CD4-positive, alpha-beta T cell treated with Interferon alpha-2 for 1 hour (primary cell): Measurements from ENCODE around the gene PDE4D.
A peak's percentile ranks its signal among the peaks of the same experiment; 100 is the strongest.

Source experiments
- DNase-seq, 2 donors: peaks; one replicate each; pipeline ENCODE4 v3.0.0-alpha.2; 2020 to 2022

PDE4D gene

DNA sequence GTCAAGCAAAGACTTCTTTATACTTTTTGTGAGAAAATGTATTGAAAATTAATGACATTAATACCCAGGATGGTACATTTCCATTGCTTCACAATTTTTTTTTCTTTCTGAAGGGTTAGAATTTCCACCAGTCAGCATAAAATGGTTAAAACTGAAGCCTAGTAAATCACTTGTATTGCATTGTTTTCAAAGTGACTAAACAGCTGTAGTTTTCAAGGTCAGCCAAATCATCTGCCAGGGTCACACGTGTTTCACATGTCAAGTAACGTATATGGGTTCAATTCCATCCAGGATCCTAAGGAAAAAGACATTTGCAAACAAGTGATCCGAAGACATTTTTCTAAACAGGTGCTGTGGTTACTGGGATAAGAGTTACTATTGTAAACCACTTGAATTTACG is 736.5 kb downstream of the PDE4D start:
- no peak for DNase-seq

DNA sequence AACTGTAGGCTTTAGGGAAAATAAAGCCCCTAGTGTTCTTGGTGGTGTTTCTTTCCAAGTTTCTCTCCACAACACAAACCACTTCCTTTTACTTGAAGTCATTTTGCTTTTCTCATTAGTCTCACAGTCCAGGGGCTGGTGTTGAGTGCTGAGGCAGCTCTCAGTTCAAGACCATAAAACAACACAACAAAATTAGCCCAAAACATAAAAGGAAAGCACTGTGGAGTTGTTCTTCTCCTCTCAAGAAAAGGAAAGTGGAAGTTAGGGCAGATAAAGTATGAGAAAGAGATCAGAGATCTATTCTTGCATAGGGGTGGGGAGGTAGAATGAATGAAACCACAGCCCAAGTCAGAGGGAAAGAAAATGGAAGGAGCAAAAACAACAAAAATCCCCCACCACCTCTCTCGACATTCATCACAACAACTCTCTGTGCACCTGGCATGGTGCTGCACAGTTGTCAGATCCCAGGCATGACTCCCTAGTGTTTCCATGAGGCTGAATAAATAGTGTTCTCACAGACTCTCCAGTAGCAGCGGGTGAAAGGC is 740.8 kb downstream of the PDE4D start:
- DNase-seq: peak in 1 of 2 donors; percentile 16

DNA sequence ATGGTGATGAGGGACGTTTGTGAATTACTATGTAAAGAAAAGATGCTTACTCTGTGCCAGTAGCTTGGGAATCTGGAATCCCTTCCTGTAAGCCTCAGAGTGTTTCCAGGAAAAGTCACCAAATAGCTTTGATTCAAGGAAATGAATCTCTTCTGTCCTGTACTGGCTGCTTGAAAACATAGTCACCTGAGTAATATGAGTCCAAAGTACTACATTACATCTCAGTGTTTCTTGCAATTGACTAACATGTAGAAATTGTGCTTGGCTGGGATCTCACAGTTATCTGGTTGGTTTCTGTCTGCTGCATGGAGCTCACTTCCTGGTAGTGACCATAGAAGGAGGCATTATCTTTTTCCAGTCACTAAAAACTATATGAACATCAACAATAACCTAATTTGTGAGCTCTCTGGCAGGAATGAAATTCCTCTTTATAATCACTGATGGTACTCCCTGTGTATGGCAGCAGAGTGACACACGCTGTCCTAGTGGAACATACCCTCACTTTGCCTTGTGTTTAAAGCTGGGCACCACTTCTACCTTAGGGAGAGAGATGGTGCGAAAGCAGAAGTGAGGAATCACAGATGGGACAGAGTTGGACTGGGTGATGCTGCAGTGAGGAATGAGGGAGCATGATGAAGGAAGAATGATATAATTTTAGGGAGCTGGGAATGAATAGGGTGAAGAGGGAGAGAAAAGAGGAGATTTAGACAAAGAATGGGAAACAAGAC is 742.2 kb downstream of the PDE4D start:
- DNase-seq: peak in 1 of 2 donors; percentile 6

DNA sequence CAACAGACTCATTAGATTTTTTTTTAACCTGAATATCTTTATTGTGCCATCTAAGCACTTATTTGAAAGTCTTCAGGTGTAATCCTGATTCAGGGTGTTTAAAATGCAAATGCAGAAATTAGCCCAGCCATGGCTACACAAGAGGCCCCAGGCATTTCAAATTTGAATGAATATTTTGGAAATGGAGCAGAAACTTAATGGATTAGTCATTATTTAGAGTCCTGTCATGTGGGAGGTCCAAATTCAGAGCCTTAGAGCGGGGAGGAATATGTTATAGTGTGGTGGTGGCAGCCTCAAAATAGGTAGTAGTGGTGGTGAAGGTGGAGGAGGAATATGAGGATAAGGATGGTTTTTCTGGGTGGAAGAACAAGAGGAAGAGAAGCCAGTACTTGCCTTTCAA is 743.7 kb downstream of the PDE4D start:
- DNase-seq: no peak

DNA sequence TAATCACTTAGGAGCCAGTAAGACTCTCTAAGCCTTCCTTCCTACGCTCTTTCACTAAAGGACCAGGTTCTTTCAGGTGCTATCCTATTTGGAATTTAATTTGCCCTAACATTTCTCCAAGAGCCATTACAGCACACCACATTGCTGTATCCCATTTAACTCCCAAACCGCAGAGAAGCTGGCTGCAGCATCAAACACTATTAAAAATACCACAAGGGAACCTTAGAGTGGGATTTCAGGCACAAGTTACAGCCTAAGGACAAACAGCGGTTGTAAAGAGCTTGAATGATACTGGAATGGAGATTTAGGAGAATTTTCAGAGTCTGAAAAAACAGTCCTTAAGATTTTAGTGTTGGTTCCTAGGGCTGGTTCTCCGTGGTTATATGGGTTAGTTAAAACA is 744.3 kb downstream of the PDE4D start:
- DNase-seq: no peak

DNA sequence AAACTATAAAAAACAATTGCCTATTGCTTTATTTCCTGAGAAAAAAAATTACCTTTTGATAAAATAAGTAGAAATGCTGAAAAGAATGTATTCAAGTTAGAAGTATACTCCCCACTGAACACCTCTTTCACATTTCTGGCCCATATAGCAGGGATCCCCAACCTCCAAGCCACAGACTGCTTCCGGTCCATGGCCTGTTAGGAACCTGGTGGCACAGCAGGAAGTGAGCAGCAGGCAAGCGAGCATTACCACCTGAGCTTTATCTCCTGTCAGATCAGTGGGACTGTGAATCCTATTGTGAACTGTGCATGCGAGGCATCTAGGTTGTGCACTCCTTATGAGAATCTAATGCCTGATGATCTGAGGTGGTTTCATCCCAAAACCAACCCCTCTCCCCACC is 746.8 kb downstream of the PDE4D start:
- peak in 1 of 2 donors; percentile 21 for DNase-seq

DNA sequence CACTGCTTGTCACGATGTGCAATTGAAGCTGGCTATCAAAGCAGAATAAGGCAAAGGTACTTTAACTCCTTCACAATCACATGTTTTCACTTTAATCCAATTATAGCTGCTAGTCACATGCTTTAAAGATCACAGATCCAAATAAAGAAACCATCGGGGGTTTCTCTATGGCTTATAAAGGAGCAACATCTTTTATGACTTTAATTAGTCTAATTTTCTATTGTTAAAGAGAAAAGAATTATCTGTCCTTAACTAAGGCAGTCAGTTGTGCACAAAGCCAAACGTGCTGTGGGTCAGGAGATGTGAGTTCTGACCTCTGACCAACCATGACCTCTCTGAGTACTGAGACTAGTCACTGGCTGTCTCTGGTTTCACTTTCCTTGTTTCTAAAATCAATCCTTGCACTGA is 749.6 kb downstream of the PDE4D start:
- DNase-seq: no peak

DNA sequence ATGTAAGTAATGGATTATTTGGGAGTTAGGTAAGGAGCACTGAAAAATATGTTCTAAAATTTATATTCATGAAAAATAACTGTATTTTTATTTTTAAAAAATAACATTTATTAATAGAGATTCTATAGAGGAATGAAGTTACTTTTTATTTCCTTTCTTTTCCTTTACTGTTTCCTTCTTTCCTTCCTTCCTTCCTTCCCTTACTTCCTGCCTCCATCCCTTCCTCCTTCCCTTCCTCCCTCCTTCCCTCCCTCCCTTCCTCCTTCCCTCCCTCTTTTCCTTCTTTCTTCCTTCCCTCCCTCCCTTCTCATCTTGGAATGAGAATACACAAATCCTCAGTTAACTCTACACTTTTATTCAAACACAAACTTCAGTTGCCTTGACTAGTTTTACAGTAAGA is 750.6 kb downstream of the PDE4D start:
- DNase-seq: no peak

DNA sequence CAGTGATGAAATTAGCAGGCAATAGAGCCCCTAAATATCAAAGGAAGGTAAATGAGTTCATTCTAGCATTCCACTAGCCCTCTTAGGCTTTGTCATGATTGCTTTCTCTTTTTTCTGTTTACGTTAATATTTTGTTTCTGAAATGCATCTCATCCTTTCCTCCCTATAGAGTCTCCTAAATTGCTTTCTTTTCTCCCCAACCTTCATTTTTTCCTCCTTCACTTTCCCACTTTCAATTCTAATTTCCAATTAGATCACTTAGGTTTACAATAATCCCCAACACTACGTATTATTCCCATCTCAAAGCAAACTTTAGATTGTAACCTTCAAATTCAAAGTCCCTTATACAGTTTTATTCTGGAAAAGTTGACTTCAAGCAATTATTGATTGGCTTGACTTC is 751.4 kb downstream of the PDE4D start:
- DNase-seq: no peak

DNA sequence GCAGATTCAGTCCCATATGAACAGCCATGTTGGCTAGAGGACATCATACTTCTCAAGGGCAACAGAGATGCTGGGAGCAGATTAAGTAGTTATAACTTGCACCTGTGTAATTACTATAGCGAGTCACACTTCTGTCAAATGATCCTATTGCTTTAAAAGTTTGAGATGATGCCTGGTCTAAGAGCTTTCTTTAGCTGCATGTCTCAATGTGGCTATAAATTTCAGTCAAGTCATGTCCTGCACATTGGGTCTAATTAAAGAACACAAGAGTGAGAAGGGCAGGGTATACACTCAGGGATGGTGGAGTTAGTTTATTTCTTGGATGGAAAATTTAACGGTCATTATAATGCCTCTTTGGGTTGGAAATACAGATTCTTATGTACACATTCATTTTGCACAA is 753.4 kb downstream of the PDE4D start:
- DNase-seq: no peak

DNA sequence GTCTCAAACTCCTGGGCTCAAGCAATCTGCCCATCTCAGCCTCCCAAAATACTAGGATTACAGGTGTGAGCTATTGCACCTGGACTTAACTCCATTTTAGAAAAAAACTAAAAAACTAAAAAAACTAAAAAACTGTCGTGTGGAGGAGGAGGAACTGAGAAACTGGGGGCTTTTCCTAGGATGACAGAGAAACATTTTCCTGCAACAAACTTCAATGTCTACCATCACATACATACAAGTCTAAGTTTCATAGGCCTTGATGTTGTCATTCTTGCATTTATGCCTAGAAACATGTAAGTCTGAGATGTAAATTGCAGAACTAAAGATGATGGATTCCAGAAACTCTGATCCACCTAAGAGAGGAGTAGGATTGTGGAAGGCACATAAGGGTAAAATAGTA is 753.8 kb downstream of the PDE4D start:
- DNase-seq: no peak

DNA sequence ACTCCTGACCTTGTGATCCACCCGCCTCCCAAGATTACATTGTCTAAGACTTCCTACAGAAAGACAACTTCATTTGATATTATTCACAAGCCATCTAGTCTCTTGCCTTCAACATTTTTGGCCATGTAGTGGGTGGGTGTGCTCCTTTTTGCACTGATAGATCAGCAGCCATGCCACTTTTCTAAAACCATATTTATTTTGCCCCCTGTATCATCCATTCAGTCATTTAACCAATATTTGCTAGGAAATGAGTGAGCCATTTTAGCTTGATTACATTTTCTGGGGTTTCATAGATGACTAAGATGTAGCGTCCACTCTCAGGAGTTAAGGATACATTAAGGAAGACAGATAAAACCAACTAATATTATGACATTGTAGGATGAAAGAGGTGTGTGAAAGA is 755.0 kb downstream of the PDE4D start:
- DNase-seq: no peak

DNA sequence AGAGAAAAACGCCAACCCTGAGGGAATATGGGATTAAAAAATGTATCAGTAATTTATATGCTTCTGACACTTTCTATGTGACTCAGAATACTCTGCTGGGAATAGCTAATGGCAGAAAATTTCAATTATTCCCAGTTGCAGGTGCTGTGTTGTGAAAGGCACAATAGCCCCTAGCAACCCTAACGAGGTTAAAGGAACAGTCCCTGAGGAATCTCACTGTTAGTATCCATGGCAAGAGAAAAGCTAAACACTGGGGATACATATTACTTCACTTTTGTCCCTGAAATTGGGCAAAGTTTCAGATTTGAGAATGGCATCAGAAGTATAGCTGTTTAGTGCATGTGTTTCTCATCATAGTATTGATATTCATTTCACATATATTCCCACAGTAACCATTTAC is 755.7 kb downstream of the PDE4D start:
- DNase-seq: no peak

DNA sequence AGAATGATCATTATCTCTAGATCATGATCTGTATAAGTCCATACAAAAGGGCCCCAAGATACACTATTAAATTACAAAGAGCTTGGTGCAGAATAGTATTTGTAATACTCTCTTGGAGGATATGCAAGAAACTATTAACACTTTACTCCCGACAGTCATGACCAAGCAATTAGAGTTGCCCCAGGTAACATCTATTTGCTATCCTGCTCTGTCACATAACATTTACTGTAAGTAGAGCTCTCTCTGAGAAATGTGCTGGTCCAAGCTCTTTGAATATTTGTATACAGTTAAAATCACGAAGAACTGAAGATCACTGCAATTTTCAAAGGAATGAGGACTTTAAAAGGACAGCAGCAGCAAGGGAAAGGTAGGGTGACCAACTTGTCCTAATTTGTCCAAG is 757.0 kb downstream of the PDE4D start:
- DNase-seq: no peak

DNA sequence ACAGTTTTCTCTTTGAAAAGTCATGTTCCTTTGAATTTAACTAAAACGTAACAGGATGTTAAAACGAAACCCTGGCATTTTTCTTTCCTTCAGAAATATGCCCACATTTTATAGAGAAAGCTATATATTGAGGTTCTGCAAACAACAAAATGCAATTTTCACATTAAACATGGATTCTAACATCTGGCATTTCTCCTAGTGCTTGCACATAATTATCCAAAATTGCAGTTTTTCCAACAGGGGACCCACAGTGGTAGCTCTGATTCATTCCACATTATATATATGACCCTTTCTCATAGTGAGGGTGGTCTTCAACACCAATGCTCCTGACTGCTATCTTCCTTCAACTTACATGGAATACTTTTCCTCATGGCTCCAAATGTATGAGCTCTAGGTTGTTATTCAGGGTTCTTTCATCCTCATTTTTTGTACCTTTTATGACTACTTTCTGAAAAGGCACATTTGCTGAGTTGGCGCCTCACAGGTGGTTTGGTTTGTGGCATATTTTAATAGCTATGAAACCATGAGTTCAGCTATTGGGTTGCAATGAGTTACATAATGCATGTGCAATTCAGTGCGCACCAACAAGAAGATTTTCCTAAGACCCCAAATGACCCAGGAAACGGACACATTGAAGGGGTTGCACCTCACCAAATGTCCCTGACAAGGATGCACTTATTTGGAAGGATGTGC is 758.9 kb downstream of the PDE4D start:
- no peak for DNase-seq

DNA sequence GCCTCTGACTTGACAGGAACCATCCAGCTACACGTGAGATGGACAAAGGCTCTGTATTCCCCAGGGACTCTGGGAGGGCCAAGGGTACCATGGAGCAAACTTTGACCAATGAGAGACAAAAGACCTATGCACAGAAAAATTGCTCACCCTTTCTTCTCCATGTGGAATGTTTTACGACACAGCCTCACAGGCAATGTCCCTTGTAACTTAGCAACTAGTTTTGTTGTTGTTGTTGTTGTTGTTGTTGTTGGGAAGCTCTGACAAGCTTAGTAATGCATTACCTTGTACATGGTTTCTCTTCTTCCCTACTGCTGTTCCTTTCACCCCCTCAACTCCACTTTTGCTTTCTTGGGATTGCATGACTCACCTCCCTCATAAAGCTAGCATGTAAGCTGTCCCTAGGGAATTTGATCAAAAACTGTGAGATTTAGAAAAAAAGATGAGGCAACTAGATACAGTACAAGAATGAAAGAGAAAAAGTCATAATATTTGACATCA is 759.7 kb downstream of the PDE4D start:
- DNase-seq: no peak

DNA sequence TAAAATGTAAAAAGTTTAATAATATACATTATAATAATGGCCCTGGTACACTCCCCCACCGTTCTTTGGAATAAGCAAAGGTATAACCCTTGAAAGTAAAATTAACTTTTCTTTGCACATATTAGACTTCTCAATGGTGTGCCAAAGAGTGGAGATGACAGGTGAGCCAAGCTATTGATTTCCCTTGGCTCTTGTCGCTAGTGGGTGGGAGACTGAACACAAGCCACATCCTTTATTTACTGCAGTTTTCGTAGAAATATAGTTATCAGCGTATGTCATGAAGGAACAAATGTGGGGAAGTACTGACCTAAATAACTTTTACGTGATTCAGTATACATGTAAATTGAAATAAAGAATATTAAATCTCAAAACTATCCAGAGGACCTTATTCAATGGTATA is 761.4 kb downstream of the PDE4D start:
- DNase-seq: peak in 1 of 2 donors; percentile 62

DNA sequence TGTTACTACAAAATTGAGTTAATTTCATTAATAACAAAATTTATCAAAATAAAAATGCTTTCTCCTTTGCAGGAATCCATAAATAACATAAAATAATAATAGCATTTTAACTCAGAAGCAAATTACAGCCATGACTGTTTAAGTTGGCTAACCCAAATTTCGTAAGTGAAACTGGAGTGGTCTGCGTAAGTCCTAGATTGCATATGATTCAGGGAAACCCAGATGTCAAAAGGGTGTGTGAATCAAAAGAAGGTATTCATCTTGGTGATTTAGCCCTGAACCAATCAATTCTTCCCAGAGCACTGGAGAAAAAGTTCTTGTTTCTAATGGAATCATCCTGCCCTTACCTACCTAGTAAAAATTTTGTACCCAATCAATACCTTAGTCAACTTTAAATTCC is 763.1 kb downstream of the PDE4D start:
- no peak for DNase-seq

DNA sequence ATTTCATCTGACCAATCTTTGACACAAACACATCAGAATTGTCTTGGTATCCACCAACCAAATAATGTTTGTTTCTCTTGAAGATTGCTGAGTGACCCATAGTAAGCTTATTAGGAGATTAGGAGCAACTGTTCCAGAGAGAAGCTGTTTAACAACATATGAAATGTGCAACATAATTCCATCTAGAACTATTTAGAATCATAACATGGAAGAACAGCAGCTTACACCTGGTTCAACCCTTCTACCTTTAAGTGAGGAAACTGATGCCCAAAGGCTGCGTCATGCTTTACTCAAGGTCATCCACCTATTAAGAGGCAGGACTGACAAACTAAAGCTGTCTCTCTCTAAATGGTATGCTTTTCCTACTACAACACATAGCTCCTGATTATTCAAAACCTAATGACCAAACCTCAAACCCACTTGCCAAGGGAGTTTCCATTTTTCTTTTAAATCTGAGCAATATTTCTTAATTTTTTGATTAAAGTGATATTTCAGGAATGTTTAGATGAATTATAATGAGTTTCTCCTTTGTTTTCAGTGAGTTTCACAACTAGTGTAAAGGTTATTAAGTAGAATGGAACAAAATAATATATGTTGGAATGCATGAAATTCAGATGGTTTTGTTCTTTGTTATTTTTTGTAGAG is 764.8 kb downstream of the PDE4D start:
- DNase-seq: no peak

DNA sequence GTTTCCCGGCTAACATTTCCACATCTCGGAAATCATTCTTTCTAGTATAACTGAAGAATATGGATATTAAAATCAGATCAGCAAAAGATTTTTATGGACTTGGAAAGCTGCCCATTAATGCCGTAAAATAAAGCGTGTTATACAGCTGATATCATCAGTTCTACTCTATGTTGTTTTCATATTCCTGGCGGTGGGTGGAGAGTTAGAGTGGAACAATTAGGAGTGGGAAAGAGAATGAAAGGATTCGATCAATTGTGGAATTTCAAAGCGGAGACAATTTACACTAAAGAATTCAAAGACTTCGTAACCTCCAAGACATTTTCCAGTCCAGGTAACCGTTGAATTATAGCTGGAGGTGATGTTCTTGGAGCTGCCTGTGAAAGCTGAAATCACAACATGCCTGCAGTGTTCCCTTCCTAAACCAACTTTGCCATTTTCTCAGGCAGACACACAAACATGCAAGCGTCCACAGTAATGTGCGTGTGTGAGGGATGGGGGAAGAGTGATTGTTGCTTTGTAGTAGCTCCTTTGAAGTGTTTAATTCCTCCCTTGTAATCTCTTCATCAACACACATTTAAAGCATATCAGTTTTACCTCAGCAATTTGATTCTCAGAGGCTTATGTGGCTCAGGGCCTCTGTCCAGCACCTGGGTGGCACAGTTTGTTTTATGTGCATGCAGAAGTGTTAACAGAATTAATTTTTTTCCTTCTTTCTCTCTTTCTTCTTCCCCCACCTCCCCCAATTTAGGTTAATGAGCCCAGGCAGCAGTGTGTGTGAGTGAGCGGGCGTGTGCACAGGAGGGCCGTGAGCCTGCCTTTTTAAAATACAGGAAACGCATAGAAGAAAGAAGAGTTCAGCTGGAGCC is 766.6 kb downstream of the PDE4D start:
- no peak for DNase-seq

DNA sequence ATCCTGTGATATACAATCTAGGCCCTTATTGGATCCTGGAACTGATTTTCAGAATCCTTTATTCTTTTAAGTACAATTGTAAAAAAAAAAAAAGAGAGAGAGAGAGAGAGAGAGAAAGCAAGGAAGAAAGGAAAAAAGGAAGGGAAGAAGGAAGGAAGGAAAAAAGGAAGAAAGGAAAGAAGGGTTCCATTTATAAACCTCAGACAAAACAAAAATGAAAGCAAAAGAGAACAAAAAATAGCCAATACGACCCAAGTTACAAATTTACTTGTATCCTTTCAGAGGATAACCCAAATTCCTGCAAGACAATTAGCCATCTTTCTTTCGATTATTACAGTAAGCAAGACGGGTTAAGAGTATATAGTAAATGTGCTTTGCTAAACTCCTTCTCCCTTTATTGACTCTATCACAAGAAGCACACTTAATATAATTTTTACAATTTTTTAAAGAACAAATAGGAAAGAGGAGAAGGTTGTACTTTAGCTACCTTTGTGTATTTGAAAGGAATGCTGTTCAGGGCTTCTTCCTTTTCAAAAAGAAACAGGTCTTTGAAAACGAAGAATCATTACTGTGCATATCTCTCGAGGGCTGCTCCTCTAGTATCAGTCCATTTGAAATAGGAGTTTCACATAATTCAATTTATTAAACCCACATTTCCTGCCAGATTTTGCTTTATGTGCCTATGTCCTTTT is 767.4 kb downstream of the PDE4D start:
- peak in 1 of 2 donors; percentile 28 for DNase-seq
